NCI-H187 treated with DMSO at 0.1 percent for 48 hours (cell line): ENCODE data around the gene DNAJA1.
"Not testable (repeated sequence)": the region's sequence is repeated elsewhere in the genome, so short reads cannot be mapped to it uniquely, and the experiment has no call there.

ENCODE experiments used
- DNase-seq: peaks from one replicate; lab custom pipeline; 2025; lab: John Stamatoyannopoulos, UW

Gene DNAJA1

GRCh38 chr9:33082128-33082527 is 57.1 kb downstream of the DNAJA1 start:
- DNase-seq = no peak

- no peak for DNase-seq
Observed at GRCh38 chr9:33082538-33083326, 57.7 kb downstream of the DNAJA1 start.

- not testable (repeated sequence) for DNase-seq
Observed at GRCh38 chr9:33085672-33086071, 60.6 kb downstream of the DNAJA1 start.
